OCI-LY7 (cell line): ENCODE measurements around the gene PPM1F. TPM values are rescaled to one million over a fixed set of nuclear protein-coding genes. Genes with fewer than 3 reads are reported as not detected.

ENCODE experiments used
- BruUV-seq: library from RNA; stranded (reverse); fragments of 400-500 nt; replicated peaks from 2 replicates; lab custom pipeline; 2021; lab: Mats Ljungman, UMichigan
- CTCF ChIA-PET: fragments of 300-600 bp; sonication (Branson Sonifier 250); formaldehyde crosslinking; loops from one replicate; lab custom pipeline; 2022; ENCODE audit warnings: antibody characterized with exemption; ENCODE audit not compliant: unreplicated experiment; lab: Charles Lee
- POLR2A ChIA-PET: fragments of 300-600 bp; sonication (Branson Sonifier 250); formaldehyde crosslinking; loops from one replicate; lab custom pipeline; 2022; ENCODE audit warnings: antibody characterized with exemption; lab: Charles Lee
- DNase-seq: peaks from one replicate; pipeline ENCODE4 v3.0.0-alpha.2; 2015; ENCODE audit warnings: low spot score
- H2AFZ ChIP-seq: fragments of 200-600 bp; sonication (generic), shearing (Covaris generic); 2 replicates; pipeline ENCODE4 v1.6.1; 2014; ENCODE audit warnings: mild to moderate bottlenecking, antibody characterized with exemption, low read length, moderate library complexity
- H3K27ac ChIP-seq: fragments of 200-600 bp; sonication (generic); 2 replicates; pipeline ENCODE4 v1.5.1; 2014; ENCODE audit warnings: mixed run types, low read depth, mild to moderate bottlenecking, moderate library complexity, low read length, inconsistent platforms; ENCODE audit not compliant: poor library complexity, severe bottlenecking
- H3K36me3 ChIP-seq: fragments of 200-600 bp; sonication (generic); 2 replicates; pipeline ENCODE4 v1.6.1; 2014; ENCODE audit warnings: mild to moderate bottlenecking, antibody characterized with exemption, low read length, moderate library complexity, mixed read lengths; ENCODE audit not compliant: insufficient read depth
- H3K4me1 ChIP-seq: fragments of 200-600 bp; sonication (generic); 2 replicates; pipeline ENCODE4 v1.5.1; 2014; ENCODE audit warnings: mild to moderate bottlenecking, low read length; ENCODE audit not compliant: insufficient read depth, poor library complexity, severe bottlenecking
- H3K4me2 ChIP-seq: fragments of 200-600 bp; sonication (generic); 2 replicates; pipeline ENCODE4 v1.6.1; 2014; ENCODE audit warnings: mild to moderate bottlenecking, low read length
- H3K4me3 ChIP-seq: fragments of 200-600 bp; sonication (generic); 2 replicates; pipeline ENCODE4 v1.5.1; 2014; ENCODE audit warnings: mild to moderate bottlenecking, low read depth, low read length; ENCODE audit not compliant: poor library complexity, severe bottlenecking
- H3K79me2 ChIP-seq: fragments of 200-600 bp; sonication (generic); 2 replicates; pipeline ENCODE4 v1.6.1; 2016; ENCODE audit warnings: low read depth, mild to moderate bottlenecking, low read length, moderate library complexity, mixed read lengths; ENCODE audit not compliant: insufficient read depth
- H3K9me2 ChIP-seq: fragments of 200-600 bp; sonication (generic); 2 replicates; pipeline ENCODE4 v1.6.1; 2016; ENCODE audit warnings: mild to moderate bottlenecking, low read length, mixed read lengths; ENCODE audit not compliant: insufficient read depth
- H3K9me3 ChIP-seq: fragments of 200-600 bp; sonication (generic); 2 replicates; pipeline ENCODE4 v1.6.1; 2014; ENCODE audit warnings: mild to moderate bottlenecking, mixed run types, low read length, mixed read lengths
- H4K20me1 ChIP-seq: fragments of 200-600 bp; sonication (generic); 2 replicates; pipeline ENCODE4 v1.6.1; 2014; ENCODE audit warnings: mild to moderate bottlenecking, antibody characterized with exemption, low read length, moderate library complexity, mixed read lengths; ENCODE audit not compliant: insufficient read depth
- CTCF ChIP-seq: fragments of 200-600 bp; sonication (generic); conservative IDR thresholded peaks from 2 replicates; pipeline ENCODE4 v1.5.1; 2014; ENCODE audit warnings: mild to moderate bottlenecking, antibody characterized with exemption, low read length, moderate library complexity, mixed read lengths
- EZH2phosphoT487 ChIP-seq: fragments of 200-600 bp; sonication (generic); IDR thresholded peaks from 2 replicates; pipeline ENCODE4 v1.6.1; 2018; ENCODE audit warnings: low read depth, borderline replicate concordance, mild to moderate bottlenecking, mixed run types, antibody characterized with exemption, low read length, moderate library complexity, mixed read lengths
- intact Hi-C: fragments of 100-400 bp; cut with micrococcal nuclease; formaldehyde crosslinking; loops from one replicate; pipeline ENCODE4 v1.10.0; 2022; ENCODE audit not compliant: unreplicated experiment
- total RNA-seq, 2 experiments: library from RNA; depleted of rRNA in 1 of 2; stranded (reverse); fragments of >200 nt in 1 of 2; shearing (Covaris generic) in 1 of 2; gene quantifications; 2 replicates each; pipeline ENCODE4 v1.2.3, GENCODE V29; 2014 to 2022

Gene PPM1F
- total RNA-seq, 2 experiments from 2014 or later, result 21.7 to 27.2 TPM

GRCh38 chr22:21948390-21948789 lies 4.3 kb downstream of the PPM1F start:
- no TSS peak for BruUV-seq
- no peak overlapping the region for H3K4me2 ChIP-seq

GRCh38 chr22:21947040-21948014 lies 5.3 kb downstream of the PPM1F start:
- Histone ChIP-seq H3K4me3 (no peak overlapping the region), H3K9me3 (no peaks in the 10 kb centered on the region), H3K9me2 (no peaks in the 10 kb centered on the region), H3K27ac (no peak overlapping the region), H3K36me3 (peaks cover 4% of the 10 kb centered on the region; the same call in 1 of the 2 replicates), H3K79me2 (no peaks in the 10 kb centered on the region), H3K4me2 (no peak overlapping the region), H4K20me1 (no peaks in the 10 kb centered on the region), H3K4me1 (peaks cover 11% of the 10 kb centered on the region), H2AFZ (no peak overlapping the region)
- intact Hi-C loops, result no loop called here
- CTCF ChIA-PET, result no interaction called here
- DNase-seq, result no peak
- POLR2A ChIA-PET, result no interaction called here
- TF ChIP-seq EZH2phosphoT487, result no peak
- TF ChIP-seq CTCF, result peak; percentile 47
- BruUV-seq, result no TSS peak

More at GRCh38 chr22:21948390-21948789, 4.3 kb downstream of the PPM1F start:
- TF ChIP-seq EZH2phosphoT487 (no peak), CTCF (no peak)
- intact Hi-C loops, result no loop called here
- DNase-seq, result no peak
- no peaks in the 10 kb centered on the region for H3K9me3 ChIP-seq
- H3K4me3 ChIP-seq, result no peak overlapping the region
- H2AFZ ChIP-seq, result no peak overlapping the region
- H3K4me1 ChIP-seq, result peaks cover 6% of the 10 kb centered on the region
- no peaks in the 10 kb centered on the region for H3K9me2 ChIP-seq
- H4K20me1 ChIP-seq, result no peaks in the 10 kb centered on the region
- ChIA-PET CTCF (no interaction called here), POLR2A (no interaction called here)
- H3K79me2 ChIP-seq, result no peaks in the 10 kb centered on the region
- no peak overlapping the region for H3K27ac ChIP-seq
- peaks cover 4% of the 10 kb centered on the region; the same call in 1 of the 2 replicates for H3K36me3 ChIP-seq
